Progenitor cell of endocrine pancreas (in vitro differentiated cells): ENCODE measurements around the gene LRRC26. TPM values are rescaled to one million over a fixed set of nuclear protein-coding genes. Genes with fewer than 3 reads are reported as not detected.

ENCODE experiments used
- DNase-seq: peaks from one replicate; pipeline ENCODE4 v3.0.0; 2021; ENCODE audit warnings: low spot score; ENCODE audit not compliant: unreplicated experiment
- H3K27ac Mint-ChIP-seq: 2 replicates; pipeline ENCODE4 v1.8.0; 2021; ENCODE audit warnings: mild to moderate bottlenecking, moderate library complexity, mixed read lengths
- H3K27me3 Mint-ChIP-seq: 2 replicates; pipeline ENCODE4 v1.8.0; 2021; ENCODE audit warnings: mixed read lengths
- H3K36me3 Mint-ChIP-seq: 2 replicates; pipeline ENCODE4 v1.8.0; 2022; ENCODE audit warnings: mixed read lengths; ENCODE audit not compliant: insufficient read depth
- H3K4me1 Mint-ChIP-seq: 2 replicates; pipeline ENCODE4 v1.8.0; 2021; ENCODE audit warnings: low read depth, mixed read lengths
- H3K4me3 Mint-ChIP-seq: 2 replicates; pipeline ENCODE4 v1.8.0; 2021; ENCODE audit warnings: low read depth, mild to moderate bottlenecking, moderate library complexity, mixed read lengths
- H3K9me3 Mint-ChIP-seq: 2 replicates; pipeline ENCODE4 v1.8.0; 2021; ENCODE audit warnings: low read depth, mixed read lengths
- total RNA-seq: library from RNA; stranded (reverse); gene quantifications from 2 replicates; pipeline ENCODE4 v1.2.1, GENCODE V29; 2021
- TF ChIP-seq, protein P1 (sequence below): fragments of 200-600 bp; sonication (generic); IDR thresholded peaks from one replicate; pipeline ENCODE4 v1.5.0; 2021; ENCODE audit warnings: antibody characterized with exemption, mild to moderate bottlenecking; ENCODE audit not compliant: unreplicated experiment

The LRRC26 gene
- total RNA-seq, 1 donor from 2014 or later, result 0.89 TPM

DNA sequence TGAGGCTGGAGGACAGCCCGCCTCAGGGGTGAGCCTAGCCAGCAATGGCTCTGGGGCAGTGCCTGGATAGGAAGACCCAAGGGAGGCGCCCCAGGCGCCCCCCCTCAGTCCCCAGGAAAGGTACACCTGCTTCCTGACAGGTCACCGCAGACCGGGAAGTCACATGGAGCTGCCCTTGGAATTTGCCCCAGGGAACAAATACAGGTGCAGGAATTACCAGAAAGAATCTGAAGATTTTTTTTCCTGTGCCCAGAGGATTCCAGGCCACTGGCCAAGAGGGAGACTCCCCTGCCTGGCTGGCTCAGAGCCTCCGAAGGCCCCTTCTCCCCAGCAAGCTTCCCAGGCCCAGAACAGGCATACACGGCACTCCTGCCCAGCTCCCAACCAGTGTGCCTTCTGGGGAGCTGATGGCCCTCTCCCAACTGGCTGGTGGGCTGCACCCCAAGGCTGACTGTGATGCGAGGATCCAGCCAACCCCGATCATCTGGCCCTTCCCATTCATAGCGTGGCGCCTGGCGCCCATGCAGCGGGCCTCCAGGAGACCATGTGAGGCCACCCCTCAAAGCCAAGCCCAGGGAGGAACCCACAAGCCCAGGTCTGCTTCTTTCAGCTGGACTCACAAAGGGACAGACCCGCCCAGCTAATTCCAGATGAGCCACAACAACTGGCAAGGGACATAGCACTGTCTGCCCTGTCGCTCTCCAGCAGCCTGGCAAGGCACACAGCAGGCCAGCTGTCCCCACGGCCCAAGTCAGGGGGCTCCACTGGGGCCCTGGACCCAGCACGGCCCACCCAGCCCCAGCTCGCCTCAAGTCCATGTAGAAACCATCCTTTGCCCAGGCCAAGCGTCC, 28.4 kb upstream of the LRRC26 start:
- TF ChIP-seq, protein P1, sequence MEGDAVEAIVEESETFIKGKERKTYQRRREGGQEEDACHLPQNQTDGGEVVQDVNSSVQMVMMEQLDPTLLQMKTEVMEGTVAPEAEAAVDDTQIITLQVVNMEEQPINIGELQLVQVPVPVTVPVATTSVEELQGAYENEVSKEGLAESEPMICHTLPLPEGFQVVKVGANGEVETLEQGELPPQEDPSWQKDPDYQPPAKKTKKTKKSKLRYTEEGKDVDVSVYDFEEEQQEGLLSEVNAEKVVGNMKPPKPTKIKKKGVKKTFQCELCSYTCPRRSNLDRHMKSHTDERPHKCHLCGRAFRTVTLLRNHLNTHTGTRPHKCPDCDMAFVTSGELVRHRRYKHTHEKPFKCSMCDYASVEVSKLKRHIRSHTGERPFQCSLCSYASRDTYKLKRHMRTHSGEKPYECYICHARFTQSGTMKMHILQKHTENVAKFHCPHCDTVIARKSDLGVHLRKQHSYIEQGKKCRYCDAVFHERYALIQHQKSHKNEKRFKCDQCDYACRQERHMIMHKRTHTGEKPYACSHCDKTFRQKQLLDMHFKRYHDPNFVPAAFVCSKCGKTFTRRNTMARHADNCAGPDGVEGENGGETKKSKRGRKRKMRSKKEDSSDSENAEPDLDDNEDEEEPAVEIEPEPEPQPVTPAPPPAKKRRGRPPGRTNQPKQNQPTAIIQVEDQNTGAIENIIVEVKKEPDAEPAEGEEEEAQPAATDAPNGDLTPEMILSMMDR, result no peak
- Mint-ChIP-seq H3K4me1 (peaks cover 21% of the 10 kb centered on the region), H3K27ac (no peak overlapping the region), H3K9me3 (no peaks in the 10 kb centered on the region), H3K27me3 (no peaks in the 10 kb centered on the region), H3K4me3 (peak overlapping the region; percentile 31), H3K36me3 (no peaks in the 10 kb centered on the region)
- no peak for DNase-seq

DNA sequence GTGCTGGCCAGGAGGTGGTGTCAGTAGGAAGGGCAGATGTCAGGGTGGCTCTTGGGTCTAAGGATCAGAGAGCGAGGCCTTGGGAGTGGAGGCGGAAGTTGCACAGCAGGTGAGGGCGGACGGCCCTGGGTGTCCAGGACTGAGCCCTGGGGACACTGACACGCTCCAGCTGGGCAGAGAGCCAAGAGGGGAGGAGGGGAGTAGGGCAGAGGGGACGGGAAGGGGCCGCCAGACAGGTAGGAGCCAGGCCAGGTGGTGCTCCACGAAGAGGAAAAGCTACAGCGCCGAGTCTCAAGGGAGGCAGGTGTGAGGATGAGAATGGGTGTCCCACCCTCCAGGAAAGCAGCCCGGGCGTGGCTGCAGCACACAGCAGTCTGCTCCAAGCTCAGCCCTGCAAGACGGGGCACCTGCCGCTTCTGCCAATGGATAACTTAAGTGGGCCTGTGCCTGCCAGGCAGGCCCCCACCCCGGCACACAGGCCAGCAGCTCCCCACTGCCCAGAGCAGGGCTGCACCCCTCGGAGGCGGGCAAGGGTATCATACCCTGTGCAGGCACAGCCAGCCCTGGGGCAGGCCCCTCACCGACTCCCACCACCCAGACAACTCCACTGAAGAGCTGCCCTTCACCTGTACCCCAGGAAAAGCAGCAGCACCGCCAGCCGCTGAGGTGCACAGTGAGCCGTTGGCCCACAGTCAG, 25.8 kb upstream of the LRRC26 start:
- no peaks in the 10 kb centered on the region for H3K9me3 Mint-ChIP-seq
- H3K27ac Mint-ChIP-seq, result peak overlapping the region; percentile 93
- TF ChIP-seq, protein P1, result no peak
- no peak overlapping the region for H3K4me3 Mint-ChIP-seq
- no peak for DNase-seq
- H3K36me3 Mint-ChIP-seq, result no peaks in the 10 kb centered on the region
- peaks cover 12% of the 10 kb centered on the region for H3K4me1 Mint-ChIP-seq
- no peaks in the 10 kb centered on the region for H3K27me3 Mint-ChIP-seq

DNA sequence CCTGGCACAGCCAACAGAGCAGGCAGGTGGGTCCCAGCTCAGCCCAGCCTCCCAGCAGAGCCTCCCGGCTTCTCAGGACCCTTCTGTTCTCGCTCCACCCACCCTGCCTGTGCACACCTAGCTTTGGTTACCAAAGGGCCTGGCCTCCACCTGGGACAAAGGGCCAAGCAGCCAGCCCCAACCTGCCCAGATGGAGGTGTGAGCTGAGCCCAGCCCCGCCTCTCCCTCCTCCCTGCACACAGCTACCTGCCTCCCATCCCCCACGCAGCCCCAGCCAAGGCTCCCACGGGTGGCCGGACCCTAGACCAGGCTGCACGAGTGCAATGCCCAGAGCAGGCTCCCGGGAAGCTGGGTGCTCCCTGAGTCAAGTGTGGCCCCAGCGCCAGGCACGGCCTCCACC, 25.1 kb upstream of the LRRC26 start:
- peak overlapping the region; percentile 93 for H3K27ac Mint-ChIP-seq
- no peak for DNase-seq

DNA sequence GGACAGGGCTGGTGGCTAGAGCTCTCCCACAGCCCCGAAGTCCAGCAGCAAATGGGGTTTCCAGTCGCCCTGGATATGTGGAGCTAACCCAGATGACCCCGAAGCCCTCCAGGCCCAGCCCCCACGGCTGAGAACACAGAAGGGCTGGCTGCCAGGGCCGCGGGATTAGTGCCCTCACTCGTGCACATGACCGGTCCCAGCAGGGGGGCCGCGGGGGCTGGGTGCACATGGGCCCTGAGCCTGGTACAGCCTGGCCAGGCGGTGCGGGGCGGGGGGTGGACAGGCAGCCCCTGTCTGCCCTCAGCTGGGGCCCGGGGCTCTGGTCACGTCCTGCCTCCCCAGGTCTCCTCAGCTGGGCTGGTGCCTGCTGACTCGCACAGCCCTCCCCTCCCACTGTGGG, 24.5 kb upstream of the LRRC26 start:
- Mint-ChIP-seq H3K4me1 (peaks cover 12% of the 10 kb centered on the region), H3K27ac (no peak overlapping the region), H3K4me3 (no peak overlapping the region), H3K27me3 (no peaks in the 10 kb centered on the region), H3K36me3 (no peaks in the 10 kb centered on the region), H3K9me3 (no peaks in the 10 kb centered on the region)
- TF ChIP-seq, protein P1, result no peak
- no peak for DNase-seq

More for the DNA sequence above, 25.1 kb upstream of the LRRC26 start:
- no peaks in the 10 kb centered on the region for H3K36me3 Mint-ChIP-seq
- H3K4me3 Mint-ChIP-seq, result no peak overlapping the region
- no peaks in the 10 kb centered on the region for H3K9me3 Mint-ChIP-seq
- peaks cover 12% of the 10 kb centered on the region for H3K4me1 Mint-ChIP-seq
- TF ChIP-seq, protein P1, result no peak
- H3K27me3 Mint-ChIP-seq, result no peaks in the 10 kb centered on the region

DNA sequence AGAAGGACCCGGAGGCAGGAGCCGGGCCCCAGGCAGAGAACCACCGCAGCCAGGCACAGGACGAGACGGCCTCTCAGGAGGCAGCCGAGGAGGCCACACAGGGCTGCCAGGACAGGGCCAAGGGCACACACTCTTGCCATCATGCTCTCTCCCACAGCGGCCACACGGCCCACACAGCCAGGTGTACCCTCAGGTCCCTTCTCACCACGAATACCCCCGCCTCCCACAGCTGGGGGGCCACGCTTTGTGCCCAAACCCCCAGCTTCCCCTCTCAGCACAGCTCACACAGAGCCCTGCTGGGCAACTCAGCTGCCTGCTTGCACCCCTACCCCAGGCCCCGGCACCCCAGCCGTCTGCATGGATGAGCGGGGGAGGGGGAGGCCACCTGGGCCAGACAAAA, 23.9 kb upstream of the LRRC26 start:
- Mint-ChIP-seq H3K4me3 (no peak overlapping the region), H3K4me1 (peaks cover 15% of the 10 kb centered on the region), H3K27ac (no peak overlapping the region), H3K36me3 (no peaks in the 10 kb centered on the region), H3K9me3 (no peaks in the 10 kb centered on the region), H3K27me3 (no peaks in the 10 kb centered on the region)
- TF ChIP-seq, protein P1, result no peak
- no peak for DNase-seq
